K562 (cell line): ENCODE data around the gene ASB2.

Source experiments
- ELF4 ChIP-seq: fragments of 450-650 bp; formaldehyde crosslinking; IDR thresholded peaks from 2 replicates; pipeline ENCODE4 v1.4.0; 2022; ENCODE audit warnings: missing genetic modification characterization
- HMG20A ChIP-seq: fragments of 450-650 bp; formaldehyde crosslinking; conservative IDR thresholded peaks from 2 replicates; pipeline ENCODE4 v1.4.0; 2020; ENCODE audit warnings: mild to moderate bottlenecking, mixed read lengths
- L3MBTL2 ChIP-seq: fragments of 450-650 bp; IDR thresholded peaks from 2 replicates; pipeline ENCODE4 v1.6.1; 2016; ENCODE audit warnings: mild to moderate bottlenecking, moderate library complexity
- MIER1 ChIP-seq: fragments of 450-650 bp; IDR thresholded peaks from 2 replicates; pipeline ENCODE4 v1.6.1; 2016; ENCODE audit warnings: antibody characterized with exemption, mild to moderate bottlenecking, low read depth
- NFE2L1 ChIP-seq: fragments of 450-650 bp; IDR thresholded peaks from 2 replicates; pipeline ENCODE4 v1.6.1; 2016; ENCODE audit warnings: missing genetic modification characterization, low read depth, mild to moderate bottlenecking, missing compliant biosample characterization, moderate library complexity, borderline replicate concordance
- NONO ChIP-seq, 2 experiments: fragments of 200-400 bp in 1 of 2; fragments of 450-650 bp in 1 of 2; formaldehyde crosslinking in 1 of 2; IDR thresholded peaks; 2 replicates each; pipeline ENCODE4 v1.6.1; 2017; ENCODE audit warnings: low read depth in 2 of 2, mild to moderate bottlenecking in 2 of 2, moderate library complexity in 2 of 2, low read length in 1 of 2
- OTX1 ChIP-seq: fragments of 450-650 bp; formaldehyde crosslinking; IDR thresholded peaks from 2 replicates; pipeline ENCODE4 v1.4.0; 2022; ENCODE audit warnings: mild to moderate bottlenecking
- POLR2AphosphoS2 ChIP-seq: IDR thresholded peaks from 2 replicates; pipeline ENCODE4 v1.6.1; 2012; ENCODE audit warnings: low read length, improper control_type of control experiment
- TAF1 ChIP-seq: IDR thresholded peaks from 2 replicates; pipeline ENCODE4 v1.6.1; 2011; ENCODE audit warnings: mild to moderate bottlenecking, low read length, moderate library complexity; ENCODE audit not compliant: insufficient read depth, control insufficient read depth, severe bottlenecking; ENCODE audit errors: extremely low read depth
- ZNF23 ChIP-seq: fragments of 250-450 bp; sonication (Bioruptor Pico); IDR thresholded peaks from 2 replicates; pipeline ENCODE4 v1.4.0; 2020; ENCODE audit warnings: mild to moderate bottlenecking
- ZNF644 ChIP-seq: fragments of 200-800 bp; sonication (Bioruptor generic); IDR thresholded peaks from 2 replicates; pipeline ENCODE4 v1.6.1; 2016; ENCODE audit warnings: low read depth, missing genetic modification characterization, missing compliant biosample characterization
- TF ChIP-seq, protein P1 (sequence below), 3 experiments: IDR thresholded peaks in 2 of 3; conservative IDR thresholded peaks in 1 of 3; 2 replicates each; pipeline ENCODE4 v1.5.1; 2011 to 2012; ENCODE audit warnings: low read length in 3 of 3, mild to moderate bottlenecking in 3 of 3, control low read depth in 2 of 3, improper control_type of control experiment in 1 of 3, inconsistent platforms in 1 of 3, low read depth in 1 of 3, mixed read lengths in 1 of 3, moderate library complexity in 1 of 3; ENCODE audit not compliant: insufficient read depth in 2 of 3
- TF ChIP-seq, protein P2 (sequence below): fragments of 150-350 bp; conservative IDR thresholded peaks from 2 replicates; pipeline ENCODE4 v1.6.1; 2014; ENCODE audit warnings: low read length
- TF ChIP-seq, protein P3 (sequence below): fragments of 150-350 bp; IDR thresholded peaks from 2 replicates; pipeline ENCODE4 v1.6.1; 2014; ENCODE audit warnings: low read depth, mild to moderate bottlenecking, low read length, borderline replicate concordance

DNA sequence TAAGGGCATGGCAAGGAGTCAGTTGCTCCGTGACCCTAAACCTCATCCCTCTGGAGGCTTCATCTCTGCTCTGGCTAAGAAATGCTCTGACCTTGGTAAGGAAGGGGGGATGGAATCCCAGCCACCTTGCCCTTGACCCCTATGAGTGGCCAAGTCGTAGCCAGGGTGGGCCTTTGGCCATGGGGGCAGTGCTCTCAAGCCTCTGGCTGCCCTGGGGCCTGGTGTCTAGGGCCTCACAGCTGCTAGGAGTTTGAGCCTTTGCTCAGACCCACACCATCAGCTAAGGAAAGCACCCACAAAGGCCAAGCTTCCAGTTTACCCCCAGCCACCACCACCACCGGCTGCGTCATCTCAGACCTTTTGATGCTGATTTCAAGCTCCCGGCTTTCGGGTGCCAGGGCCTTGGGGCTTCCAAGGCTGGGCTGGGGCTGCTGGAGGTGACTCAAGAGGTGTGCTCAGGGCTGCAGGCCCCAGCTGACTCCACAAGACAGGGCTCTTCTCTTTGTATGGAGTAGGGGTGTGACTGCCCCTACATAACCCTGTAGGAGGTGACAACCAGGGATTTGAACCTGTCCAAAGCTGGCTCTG, 3.7 kb downstream of the ASB2 start:
- TF ChIP-seq, protein P1, sequence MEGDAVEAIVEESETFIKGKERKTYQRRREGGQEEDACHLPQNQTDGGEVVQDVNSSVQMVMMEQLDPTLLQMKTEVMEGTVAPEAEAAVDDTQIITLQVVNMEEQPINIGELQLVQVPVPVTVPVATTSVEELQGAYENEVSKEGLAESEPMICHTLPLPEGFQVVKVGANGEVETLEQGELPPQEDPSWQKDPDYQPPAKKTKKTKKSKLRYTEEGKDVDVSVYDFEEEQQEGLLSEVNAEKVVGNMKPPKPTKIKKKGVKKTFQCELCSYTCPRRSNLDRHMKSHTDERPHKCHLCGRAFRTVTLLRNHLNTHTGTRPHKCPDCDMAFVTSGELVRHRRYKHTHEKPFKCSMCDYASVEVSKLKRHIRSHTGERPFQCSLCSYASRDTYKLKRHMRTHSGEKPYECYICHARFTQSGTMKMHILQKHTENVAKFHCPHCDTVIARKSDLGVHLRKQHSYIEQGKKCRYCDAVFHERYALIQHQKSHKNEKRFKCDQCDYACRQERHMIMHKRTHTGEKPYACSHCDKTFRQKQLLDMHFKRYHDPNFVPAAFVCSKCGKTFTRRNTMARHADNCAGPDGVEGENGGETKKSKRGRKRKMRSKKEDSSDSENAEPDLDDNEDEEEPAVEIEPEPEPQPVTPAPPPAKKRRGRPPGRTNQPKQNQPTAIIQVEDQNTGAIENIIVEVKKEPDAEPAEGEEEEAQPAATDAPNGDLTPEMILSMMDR (IDR thresholded peaks at IDR 0.05 in 2 of 3, conservative IDR thresholded peaks at IDR 0.05 in 1 of 3; ENCODE audit: insufficient read depth in 2 of 3, low read depth in 1 of 3, low read length in 3 of 3) = no peak
- no peak for TF ChIP-seq TAF1
- TF ChIP-seq NONO (IDR thresholded peaks at IDR 0.05; ENCODE audit: low read depth in 2 of 2, low read length in 1 of 2) = no peak
- TF ChIP-seq, protein P2, sequence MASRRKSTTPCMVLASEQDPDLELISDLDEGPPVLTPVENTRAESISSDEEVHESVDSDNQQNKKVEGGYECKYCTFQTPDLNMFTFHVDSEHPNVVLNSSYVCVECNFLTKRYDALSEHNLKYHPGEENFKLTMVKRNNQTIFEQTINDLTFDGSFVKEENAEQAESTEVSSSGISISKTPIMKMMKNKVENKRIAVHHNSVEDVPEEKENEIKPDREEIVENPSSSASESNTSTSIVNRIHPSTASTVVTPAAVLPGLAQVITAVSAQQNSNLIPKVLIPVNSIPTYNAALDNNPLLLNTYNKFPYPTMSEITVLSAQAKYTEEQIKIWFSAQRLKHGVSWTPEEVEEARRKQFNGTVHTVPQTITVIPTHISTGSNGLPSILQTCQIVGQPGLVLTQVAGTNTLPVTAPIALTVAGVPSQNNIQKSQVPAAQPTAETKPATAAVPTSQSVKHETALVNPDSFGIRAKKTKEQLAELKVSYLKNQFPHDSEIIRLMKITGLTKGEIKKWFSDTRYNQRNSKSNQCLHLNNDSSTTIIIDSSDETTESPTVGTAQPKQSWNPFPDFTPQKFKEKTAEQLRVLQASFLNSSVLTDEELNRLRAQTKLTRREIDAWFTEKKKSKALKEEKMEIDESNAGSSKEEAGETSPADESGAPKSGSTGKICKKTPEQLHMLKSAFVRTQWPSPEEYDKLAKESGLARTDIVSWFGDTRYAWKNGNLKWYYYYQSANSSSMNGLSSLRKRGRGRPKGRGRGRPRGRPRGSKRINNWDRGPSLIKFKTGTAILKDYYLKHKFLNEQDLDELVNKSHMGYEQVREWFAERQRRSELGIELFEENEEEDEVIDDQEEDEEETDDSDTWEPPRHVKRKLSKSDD = no peak
- no peak for TF ChIP-seq OTX1 (CRISPR knock-in tag)
- no peak for TF ChIP-seq L3MBTL2
- no peak for TF ChIP-seq ZNF644 (tag)
- no peak for TF ChIP-seq POLR2AphosphoS2
- no peak for TF ChIP-seq NFE2L1
- TF ChIP-seq, protein P3, sequence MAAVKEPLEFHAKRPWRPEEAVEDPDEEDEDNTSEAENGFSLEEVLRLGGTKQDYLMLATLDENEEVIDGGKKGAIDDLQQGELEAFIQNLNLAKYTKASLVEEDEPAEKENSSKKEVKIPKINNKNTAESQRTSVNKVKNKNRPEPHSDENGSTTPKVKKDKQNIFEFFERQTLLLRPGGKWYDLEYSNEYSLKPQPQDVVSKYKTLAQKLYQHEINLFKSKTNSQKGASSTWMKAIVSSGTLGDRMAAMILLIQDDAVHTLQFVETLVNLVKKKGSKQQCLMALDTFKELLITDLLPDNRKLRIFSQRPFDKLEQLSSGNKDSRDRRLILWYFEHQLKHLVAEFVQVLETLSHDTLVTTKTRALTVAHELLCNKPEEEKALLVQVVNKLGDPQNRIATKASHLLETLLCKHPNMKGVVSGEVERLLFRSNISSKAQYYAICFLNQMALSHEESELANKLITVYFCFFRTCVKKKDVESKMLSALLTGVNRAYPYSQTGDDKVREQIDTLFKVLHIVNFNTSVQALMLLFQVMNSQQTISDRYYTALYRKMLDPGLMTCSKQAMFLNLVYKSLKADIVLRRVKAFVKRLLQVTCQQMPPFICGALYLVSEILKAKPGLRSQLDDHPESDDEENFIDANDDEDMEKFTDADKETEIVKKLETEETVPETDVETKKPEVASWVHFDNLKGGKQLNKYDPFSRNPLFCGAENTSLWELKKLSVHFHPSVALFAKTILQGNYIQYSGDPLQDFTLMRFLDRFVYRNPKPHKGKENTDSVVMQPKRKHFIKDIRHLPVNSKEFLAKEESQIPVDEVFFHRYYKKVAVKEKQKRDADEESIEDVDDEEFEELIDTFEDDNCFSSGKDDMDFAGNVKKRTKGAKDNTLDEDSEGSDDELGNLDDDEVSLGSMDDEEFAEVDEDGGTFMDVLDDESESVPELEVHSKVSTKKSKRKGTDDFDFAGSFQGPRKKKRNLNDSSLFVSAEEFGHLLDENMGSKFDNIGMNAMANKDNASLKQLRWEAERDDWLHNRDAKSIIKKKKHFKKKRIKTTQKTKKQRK = no peak
- no peak for TF ChIP-seq HMG20A
- TF ChIP-seq ZNF23 (CRISPR knock-in tag) = no peak
- TF ChIP-seq MIER1 = no peak
- no peak for TF ChIP-seq ELF4 (CRISPR knock-in tag)
